Measurements from ENCODE around the gene RYK.
A peak's percentile ranks its signal among the peaks of the same experiment; 100 is the strongest.

RYK gene

DNA sequence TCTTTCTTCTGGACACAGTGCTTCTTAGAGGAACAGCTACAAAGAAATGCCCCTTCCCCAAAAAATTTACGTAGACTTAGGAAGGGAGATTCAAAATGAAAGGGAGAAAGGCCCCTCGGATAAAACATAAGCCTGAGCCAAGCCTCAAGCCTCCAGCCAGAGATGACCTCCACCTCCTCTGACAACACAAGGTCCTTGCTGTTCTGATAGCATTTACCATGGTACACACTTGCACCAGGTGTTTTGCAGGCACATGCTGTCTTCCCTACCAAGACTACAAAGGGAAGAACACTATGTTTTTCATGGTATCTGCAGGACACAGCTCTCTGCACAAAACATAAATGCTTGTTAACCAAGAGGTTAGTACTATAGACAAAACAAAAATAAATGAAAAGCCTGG is 27.8 kb downstream of the RYK start:
- DNase-seq (ENCODE audit: low read depth), result no peak
- TF ChIP-seq, protein P1, sequence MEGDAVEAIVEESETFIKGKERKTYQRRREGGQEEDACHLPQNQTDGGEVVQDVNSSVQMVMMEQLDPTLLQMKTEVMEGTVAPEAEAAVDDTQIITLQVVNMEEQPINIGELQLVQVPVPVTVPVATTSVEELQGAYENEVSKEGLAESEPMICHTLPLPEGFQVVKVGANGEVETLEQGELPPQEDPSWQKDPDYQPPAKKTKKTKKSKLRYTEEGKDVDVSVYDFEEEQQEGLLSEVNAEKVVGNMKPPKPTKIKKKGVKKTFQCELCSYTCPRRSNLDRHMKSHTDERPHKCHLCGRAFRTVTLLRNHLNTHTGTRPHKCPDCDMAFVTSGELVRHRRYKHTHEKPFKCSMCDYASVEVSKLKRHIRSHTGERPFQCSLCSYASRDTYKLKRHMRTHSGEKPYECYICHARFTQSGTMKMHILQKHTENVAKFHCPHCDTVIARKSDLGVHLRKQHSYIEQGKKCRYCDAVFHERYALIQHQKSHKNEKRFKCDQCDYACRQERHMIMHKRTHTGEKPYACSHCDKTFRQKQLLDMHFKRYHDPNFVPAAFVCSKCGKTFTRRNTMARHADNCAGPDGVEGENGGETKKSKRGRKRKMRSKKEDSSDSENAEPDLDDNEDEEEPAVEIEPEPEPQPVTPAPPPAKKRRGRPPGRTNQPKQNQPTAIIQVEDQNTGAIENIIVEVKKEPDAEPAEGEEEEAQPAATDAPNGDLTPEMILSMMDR (conservative IDR thresholded peaks at IDR 0.05; ENCODE audit: control insufficient read depth, insufficient read depth, low read depth, low read length), result no peak
- H3K4me3 ChIP-seq (ENCODE audit: control insufficient read depth, low read depth, low read length), result no peak overlapping the region

DNA sequence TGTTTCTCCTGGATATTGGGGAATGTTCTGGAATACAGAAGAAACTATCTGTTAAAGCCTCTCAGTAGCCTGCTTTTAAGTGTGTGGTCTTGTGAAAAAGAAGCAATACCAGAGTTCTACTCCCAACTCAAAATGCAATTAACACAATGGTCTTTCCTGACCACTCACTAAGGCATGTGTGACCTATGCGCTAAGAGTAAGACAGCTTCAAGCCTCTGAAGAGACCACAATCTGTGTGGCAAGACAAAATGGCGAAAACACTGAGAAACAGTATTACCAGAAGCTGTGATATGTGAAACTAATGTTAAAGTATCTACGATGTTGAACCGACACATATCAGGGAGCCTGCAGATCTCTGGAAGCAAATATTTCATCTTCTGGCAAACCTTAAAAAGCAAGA is 33.8 kb downstream of the RYK start:
- H3K4me3 ChIP-seq (ENCODE audit: control insufficient read depth, low read depth, low read length), result no peak overlapping the region
- no peak for DNase-seq (ENCODE audit: low read depth)
- TF ChIP-seq, protein P1 (conservative IDR thresholded peaks at IDR 0.05; ENCODE audit: control insufficient read depth, insufficient read depth, low read depth, low read length), result no peak

DNA sequence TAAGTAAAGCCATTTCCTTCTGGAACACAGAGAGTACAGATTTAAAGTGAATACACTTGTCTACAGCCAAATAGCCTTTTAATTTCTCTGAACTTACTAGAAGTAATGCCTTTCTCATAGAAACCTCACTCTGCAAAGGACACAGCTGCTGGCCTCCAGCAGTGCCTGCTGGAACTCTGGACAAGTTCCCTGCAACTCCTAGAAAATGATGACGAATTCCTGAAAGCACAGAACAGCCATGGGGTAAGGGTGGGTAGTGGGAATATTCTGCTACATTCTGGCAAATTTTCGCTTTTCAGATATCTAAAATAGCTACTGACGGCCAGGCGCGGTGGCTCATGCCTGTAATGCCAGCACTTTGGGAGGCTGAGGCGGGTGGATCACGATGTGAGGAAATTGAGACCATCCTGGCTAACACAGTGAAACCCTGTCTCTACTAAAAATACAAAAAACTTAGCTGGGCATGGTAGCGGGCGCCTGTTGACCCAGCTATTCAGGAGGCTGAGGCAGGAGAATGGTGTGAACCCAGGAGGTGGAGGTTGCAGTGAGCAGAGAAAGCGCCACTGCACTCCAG is 34.4 kb downstream of the RYK start:
- TF ChIP-seq, protein P1 (conservative IDR thresholded peaks at IDR 0.05; ENCODE audit: control insufficient read depth, insufficient read depth, low read depth, low read length), result no peak
- no peak for DNase-seq (ENCODE audit: low read depth)

DNA sequence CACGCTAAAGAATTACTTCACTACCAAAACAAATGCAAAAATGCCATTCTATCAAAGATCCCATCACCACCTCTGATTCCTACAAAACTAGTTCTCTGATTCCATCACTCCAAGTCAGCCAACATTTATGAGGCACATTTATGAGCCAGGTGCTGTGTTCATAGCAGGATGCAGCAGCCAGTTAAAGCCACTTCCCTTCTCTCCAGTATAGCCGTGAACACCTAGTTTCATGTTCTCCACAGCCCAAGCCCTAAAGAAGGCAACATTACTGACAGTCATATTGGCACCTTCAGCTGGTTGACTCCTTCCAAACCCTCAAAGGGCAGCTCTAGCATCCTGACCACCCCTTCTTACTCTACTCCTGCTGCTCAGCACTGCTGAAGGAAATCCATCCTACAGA is 36.4 kb downstream of the RYK start:
- DNase-seq (ENCODE audit: low read depth), result no peak
- no peak overlapping the region for H3K4me3 ChIP-seq (ENCODE audit: control insufficient read depth, low read depth, low read length)
- TF ChIP-seq, protein P1 (conservative IDR thresholded peaks at IDR 0.05; ENCODE audit: control insufficient read depth, insufficient read depth, low read depth, low read length), result no peak

More for the DNA sequence above, 34.4 kb downstream of the RYK start:
- no peak overlapping the region for H3K4me3 ChIP-seq (ENCODE audit: control insufficient read depth, low read depth, low read length)

DNA sequence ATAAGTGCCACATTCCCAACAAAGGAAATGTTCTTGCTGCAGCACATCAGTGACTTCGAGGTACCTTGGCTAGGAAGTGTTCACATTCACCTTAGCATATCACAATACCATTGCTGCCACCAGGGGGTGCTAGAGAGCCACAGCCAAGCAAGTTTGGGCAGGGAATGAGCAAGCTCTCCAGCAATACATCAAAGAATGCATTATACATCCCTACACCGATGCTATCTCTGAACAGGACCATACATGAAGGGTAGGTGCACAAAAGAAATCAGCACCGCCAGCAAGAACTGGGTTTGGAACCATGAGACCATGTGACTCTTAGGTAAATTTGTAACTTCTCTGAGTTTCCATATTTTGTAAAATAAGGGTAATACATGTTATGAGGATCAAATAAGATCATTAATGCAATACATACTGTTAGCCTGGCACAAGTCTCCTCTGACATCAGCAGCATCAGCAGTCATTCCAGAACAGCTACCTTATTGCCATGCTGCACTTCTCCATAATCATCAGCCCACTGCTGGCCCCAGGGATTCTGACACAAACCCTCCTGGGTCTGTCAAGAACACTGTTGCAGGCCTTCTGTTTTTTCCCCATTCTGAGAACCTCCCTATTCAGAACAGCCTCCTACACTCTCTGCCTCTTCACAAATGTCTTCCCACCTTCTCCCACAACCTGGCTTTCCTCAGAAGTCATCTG is 37.5 kb downstream of the RYK start:
- peak; percentile 75 for DNase-seq (ENCODE audit: low read depth)
- no peak overlapping the region for H3K4me3 ChIP-seq (ENCODE audit: control insufficient read depth, low read depth, low read length)

DNA sequence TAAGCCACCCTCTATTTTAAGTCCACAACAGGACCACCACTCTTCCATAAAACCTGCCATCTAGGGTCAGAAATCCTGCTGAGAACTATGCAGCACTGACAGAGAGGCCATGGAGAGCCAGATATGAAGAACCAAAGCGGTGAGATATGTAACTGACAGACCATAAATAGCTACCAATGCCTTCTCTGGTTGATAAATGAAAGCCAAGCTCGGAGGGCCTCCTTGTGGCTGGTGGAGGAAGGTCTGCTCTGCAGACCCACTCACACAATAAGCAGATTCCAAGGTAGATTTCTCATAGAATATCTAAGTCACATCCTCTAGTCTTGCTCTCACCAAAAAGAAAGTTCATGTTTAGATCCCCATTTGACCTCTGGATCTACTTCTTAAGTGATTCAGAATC is 38.9 kb downstream of the RYK start:
- DNase-seq (ENCODE audit: low read depth), result peak; percentile 60
- H3K4me3 ChIP-seq (ENCODE audit: control insufficient read depth, low read depth, low read length), result no peak overlapping the region
- TF ChIP-seq, protein P1 (conservative IDR thresholded peaks at IDR 0.05; ENCODE audit: control insufficient read depth, insufficient read depth, low read depth, low read length), result peak; percentile 75

More for the DNA sequence above, 37.5 kb downstream of the RYK start:
- TF ChIP-seq, protein P1 (conservative IDR thresholded peaks at IDR 0.05; ENCODE audit: control insufficient read depth, insufficient read depth, low read depth, low read length), result peak; percentile 100

Measured in fibroblast of mammary gland (primary cell).